ENCODE results near the gene R3HDM2. TPM values are rescaled to one million over a fixed set of nuclear protein-coding genes. Genes with fewer than 3 reads are reported as not detected.

R3HDM2 gene
- polyA plus RNA-seq, 6 donors from 2014 or later = 2.9 to 20.4 (median 10.2) TPM

GRCh38 chr12:57221169-57221917, 209.5 kb downstream of the R3HDM2 start:
- no peak for ATAC-seq (ENCODE audit: low read depth in 2 of 2)

GRCh38 chr12:57220770-57221168, 210.1 kb downstream of the R3HDM2 start:
- peaks cover 64 to 88% (median 70%) of the 10 kb centered on the region in 3 donors for H3K4me1 Mint-ChIP-seq
- peaks cover 0 to 5% (median 0%) of the 10 kb centered on the region in 7 donors for H3K9me3 Mint-ChIP-seq
- H3K27ac Mint-ChIP-seq = peak overlapping the region in 1 of 6 donors; percentile 32
- ATAC-seq (ENCODE audit: low read depth in 2 of 2) (no peak), DNase-seq (no peak)
- H3K36me3 Mint-ChIP-seq = peaks cover 0 to 17% of the 10 kb centered on the region in 2 donors
- H3K27me3 Mint-ChIP-seq = peaks cover 45 to 83% (median 81%) of the 10 kb centered on the region in 3 donors
- peak overlapping the region in 5 of 8 donors; percentile 7 to 74 (median 26) for H3K4me3 Mint-ChIP-seq

More at GRCh38 chr12:57221169-57221917, 209.5 kb downstream of the R3HDM2 start:
- Mint-ChIP-seq H3K9me3 (peaks cover 0 to 5% (median 0%) of the 10 kb centered on the region in 7 donors), H3K27ac (peak overlapping the region in 3 of 6 donors; percentile 6 to 31 (median 26)), H3K4me1 (peaks cover 67 to 90% (median 72%) of the 10 kb centered on the region in 3 donors), H3K27me3 (peaks cover 44 to 84% (median 84%) of the 10 kb centered on the region in 3 donors), H3K36me3 (peaks cover 0 to 17% of the 10 kb centered on the region in 2 donors), H3K4me3 (peak overlapping the region in 4 of 8 donors; percentile 4 to 78 (median 24))
- no peak for DNase-seq

GRCh38 chr12:57219993-57220754, 210.7 kb downstream of the R3HDM2 start:
- Mint-ChIP-seq H3K27me3 (peaks cover 45 to 83% (median 77%) of the 10 kb centered on the region in 3 donors), H3K4me1 (peaks cover 66 to 88% (median 71%) of the 10 kb centered on the region in 3 donors), H3K4me3 (peak overlapping the region in 6 of 8 donors; percentile 25 to 69 (median 40)), H3K9me3 (peaks cover 0 to under 1% (median 0%) of the 10 kb centered on the region in 7 donors), H3K27ac (peak overlapping the region in 1 of 6 donors; percentile 19), H3K36me3 (peaks cover 0 to 17% of the 10 kb centered on the region in 2 donors)
- ATAC-seq (ENCODE audit: low read depth in 2 of 2) (no peak), DNase-seq (no peak)

GRCh38 chr12:57219205-57219992, 211.4 kb downstream of the R3HDM2 start:
- Mint-ChIP-seq H3K9me3 (no peaks in the 10 kb centered on the region), H3K36me3 (peaks cover 0 to 17% of the 10 kb centered on the region in 2 donors), H3K27me3 (peaks cover 52 to 87% (median 78%) of the 10 kb centered on the region in 3 donors), H3K27ac (peak overlapping the region in 2 of 6 donors; percentile 8 to 30), H3K4me1 (peaks cover 73 to 88% (median 76%) of the 10 kb centered on the region in 3 donors), H3K4me3 (peak overlapping the region; percentile 25 to 83 (median 56))
- DNase-seq (no peak), ATAC-seq (ENCODE audit: low read depth in 2 of 2) (no peak)

GRCh38 chr12:57218030-57218853, 212.6 kb downstream of the R3HDM2 start:
- Mint-ChIP-seq H3K9me3 (no peaks in the 10 kb centered on the region), H3K4me3 (peak overlapping the region in 7 of 8 donors; percentile 54 to 94 (median 82)), H3K27me3 (peaks cover 52 to 84% (median 78%) of the 10 kb centered on the region in 3 donors), H3K36me3 (peaks cover 0 to 17% of the 10 kb centered on the region in 2 donors), H3K4me1 (peaks cover 79 to 88% (median 79%) of the 10 kb centered on the region in 3 donors), H3K27ac (peak overlapping the region in 1 of 6 donors; percentile 75)
- no peak for ATAC-seq (ENCODE audit: low read depth in 2 of 2)
- DNase-seq = no peak

GRCh38 chr12:57216921-57217879, 213.6 kb downstream of the R3HDM2 start:
- H3K9me3 Mint-ChIP-seq = no peaks in the 10 kb centered on the region
- peak overlapping the region; percentile 70 to 94 (median 82) for H3K4me3 Mint-ChIP-seq
- H3K27ac Mint-ChIP-seq = peak overlapping the region in 5 of 6 donors; percentile 26 to 93 (median 75)
- H3K4me1 Mint-ChIP-seq = peaks cover 73 to 84% (median 75%) of the 10 kb centered on the region in 3 donors
- DNase-seq (peak; percentile 35), ATAC-seq (ENCODE audit: low read depth in 2 of 2) (peak; percentile 6 to 13)
- peaks cover 45 to 79% (median 75%) of the 10 kb centered on the region in 3 donors for H3K27me3 Mint-ChIP-seq
- H3K36me3 Mint-ChIP-seq = peaks cover 0 to 17% of the 10 kb centered on the region in 2 donors

- Mint-ChIP-seq H3K9me3 (no peaks in the 10 kb centered on the region), H3K4me3 (peak within 1 kb of the TSS; percentile 70 to 94 (median 85)), H3K27me3 (peaks cover 38 to 70% (median 66%) of the 10 kb centered on the region in 3 donors), H3K4me1 (peaks cover 64 to 74% (median 68%) of the 10 kb centered on the region in 3 donors), H3K36me3 (peaks cover 0 to 8% of the 10 kb centered on the region in 2 donors), H3K27ac (peak within 1 kb of the TSS; percentile 84 to 97 (median 94))
- DNase-seq = peak; percentile 71
- peak; percentile 55 to 61 for ATAC-seq (ENCODE audit: low read depth in 2 of 2)
Observed at GRCh38 chr12:57216014-57216911, 214.6 kb downstream of the R3HDM2 start, which contains the start of gene NXPH4. NXPH4 (plus strand) TSS chr12:57216794; CDS start chr12:57216970, 176 bp downstream.

GRCh38 chr12:57215668-57216013, 215.2 kb downstream of the R3HDM2 start:
- Mint-ChIP-seq H3K4me1 (peaks cover 57 to 68% (median 62%) of the 10 kb centered on the region in 3 donors), H3K4me3 (peak overlapping the region; percentile 54 to 93 (median 82)), H3K9me3 (no peaks in the 10 kb centered on the region), H3K36me3 (peaks cover 0 to 2% of the 10 kb centered on the region in 2 donors), H3K27ac (peak overlapping the region; percentile 84 to 97 (median 94)), H3K27me3 (peaks cover 33 to 64% (median 60%) of the 10 kb centered on the region in 3 donors)
- DNase-seq = peak; percentile 58
- peak; percentile 51 to 56 for ATAC-seq (ENCODE audit: low read depth in 2 of 2)

GRCh38 chr12:57215065-57215464, 215.8 kb downstream of the R3HDM2 start:
- H3K27me3 Mint-ChIP-seq = peaks cover 31 to 58% (median 56%) of the 10 kb centered on the region in 3 donors
- no peak for ATAC-seq (ENCODE audit: low read depth in 2 of 2)
- no peak for DNase-seq
- no peaks in the 10 kb centered on the region for H3K9me3 Mint-ChIP-seq
- peak overlapping the region in 7 of 8 donors; percentile 54 to 93 (median 81) for H3K4me3 Mint-ChIP-seq
- H3K36me3 Mint-ChIP-seq = no peaks in the 10 kb centered on the region
- peak overlapping the region; percentile 90 to 97 (median 94) for H3K27ac Mint-ChIP-seq
- peaks cover 55 to 65% (median 59%) of the 10 kb centered on the region in 3 donors for H3K4me1 Mint-ChIP-seq

GRCh38 chr12:57214398-57214781, 216.5 kb downstream of the R3HDM2 start:
- DNase-seq (peak; percentile 71), ATAC-seq (ENCODE audit: low read depth in 2 of 2) (peak; percentile 29 to 44)
- peaks cover 25 to 51% (median 49%) of the 10 kb centered on the region in 3 donors for H3K27me3 Mint-ChIP-seq
- no peaks in the 10 kb centered on the region for H3K36me3 Mint-ChIP-seq
- peak overlapping the region; percentile 54 to 88 (median 78) for H3K4me3 Mint-ChIP-seq
- H3K4me1 Mint-ChIP-seq = peaks cover 51 to 59% (median 54%) of the 10 kb centered on the region in 3 donors
- no peaks in the 10 kb centered on the region for H3K9me3 Mint-ChIP-seq
- peak overlapping the region in 4 of 6 donors; percentile 61 to 92 (median 89) for H3K27ac Mint-ChIP-seq
